Measurements from ENCODE around the gene TEF. TPM values are rescaled to one million over a fixed set of nuclear protein-coding genes. Genes with fewer than 3 reads are reported as not detected.

TEF gene
- total and polyA plus RNA-seq, 9 of the 15 experiments (the other 6 are each of a cell fraction or from before 2014, with no cell fraction given) = 0.04 to 3.1 (median 1.2) TPM

- TF ChIP-seq AFF4 (CRISPR knock-in tag; IDR thresholded peaks at IDR 0.05) (0 out of 2 replicates have a peak, but pooled peaks have one; percentile 14), DPF2 (IDR thresholded peaks at IDR 0.05) (peak; percentile 46; the same call in 1 of the 2 replicates), ZNF398 (CRISPR knock-in tag; IDR thresholded peaks at IDR 0.05) (no peak), ZNF280A (IDR thresholded peaks at IDR 0.05; ENCODE audit: low read depth, partially characterized antibody) (no peak), KHSRP (IDR thresholded peaks at IDR 0.05) (no peak), SMAD1 (IDR thresholded peaks at IDR 0.05; ENCODE audit: low read depth, low read length, partially characterized antibody) (peak; percentile 71), NEUROD1 (IDR thresholded peaks at IDR 0.05; ENCODE audit: borderline replicate concordance, low read depth, low read length, partially characterized antibody) (peak; percentile 25), PTTG1 (tag; IDR thresholded peaks at IDR 0.05; ENCODE audit: low read depth) (no peak), KLF10 (CRISPR knock-in tag; IDR thresholded peaks at IDR 0.05) (no peak), TCFL5 (CRISPR knock-in tag; conservative IDR thresholded peaks at IDR 0.05) (no peak), BRD9 (IDR thresholded peaks at IDR 0.05; ENCODE audit: low read depth, partially characterized antibody) (no peak), HDAC6 (IDR thresholded peaks at IDR 0.05; ENCODE audit: low read depth, low read length) (no peak), MCM3 (IDR thresholded peaks at IDR 0.05) (no peak), NFIX (CRISPR knock-in tag; IDR thresholded peaks at IDR 0.05; ENCODE audit: low read depth) (no peak), ZBTB11 (CRISPR knock-in tag; IDR thresholded peaks at IDR 0.05) (peak in 2 of 3 experiments; percentile 52 to 74; a peak in 3 of 6 replicates), C11orf30 (IDR thresholded peaks at IDR 0.05; ENCODE audit: low read depth) (no peak)
Measured at GRCh38 chr22:41446639-41447434, 65.1 kb downstream of the TEF start, which contains the start of gene TOB2 (continued).
